GM20431 (cell line): ENCODE results near the gene ASB5.
"Not testable (repeated sequence)": the region's sequence is repeated elsewhere in the genome, so short reads cannot be mapped to it uniquely, and the experiment has no call there.

Experiments
- in situ Hi-C: fragments of 300-500 bp; cut with MseI, MboI; formaldehyde crosslinking; loops from one replicate; pipeline ENCODE4 v1.15.0; 2020; ENCODE audit warnings: low sequenced_read_pairs; ENCODE audit not compliant: unreplicated experiment

ASB5 gene

DNA sequence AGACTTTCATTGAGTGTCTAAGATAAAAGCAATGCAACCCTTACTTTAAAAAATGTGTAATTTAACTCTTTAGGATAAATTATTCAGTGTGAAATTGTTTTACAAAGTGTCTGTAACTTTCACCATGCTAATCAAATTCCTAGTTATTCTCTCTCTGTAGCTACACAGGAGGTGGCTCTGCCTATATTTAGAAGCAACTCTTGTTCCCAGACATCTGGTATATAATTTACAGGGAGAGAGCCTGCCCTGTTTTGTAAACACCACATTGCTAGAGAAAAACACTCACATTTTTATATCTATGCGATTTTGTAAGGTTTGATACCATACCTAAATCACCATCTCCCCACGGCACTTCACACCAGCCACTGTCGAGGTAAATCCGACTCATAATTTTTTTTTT lies 38.2 kb downstream of the ASB5 start:
- in situ Hi-C loops, result no loop called here

GRCh38 chr4:176229645-176230044 lies 39.4 kb downstream of the ASB5 start:
- in situ Hi-C loops, result no loop called here

DNA sequence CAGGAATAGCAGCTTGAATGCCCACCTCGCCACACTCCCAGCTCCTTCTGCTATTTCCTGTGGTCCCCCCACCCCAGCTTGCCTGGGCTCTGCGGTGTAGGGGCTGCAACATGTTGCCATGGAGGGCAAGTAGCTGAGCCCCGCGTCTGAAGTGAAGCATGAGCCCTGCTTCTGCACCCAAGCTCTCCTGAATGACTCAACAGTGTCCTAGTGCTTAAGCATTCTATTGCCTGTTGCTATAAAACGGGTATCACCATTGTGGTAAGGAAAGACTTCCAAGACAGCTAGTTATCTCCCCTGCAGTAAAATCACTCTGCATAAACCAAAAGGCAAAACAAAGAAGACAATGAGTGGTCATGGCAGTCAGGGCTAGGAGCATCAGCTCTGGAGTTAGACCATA lies 42.3 kb downstream of the ASB5 start:
- in situ Hi-C loops, result no loop called here

GRCh38 chr4:176223561-176223960 lies 45.5 kb downstream of the ASB5 start:
- in situ Hi-C loops, result no loop called here

DNA sequence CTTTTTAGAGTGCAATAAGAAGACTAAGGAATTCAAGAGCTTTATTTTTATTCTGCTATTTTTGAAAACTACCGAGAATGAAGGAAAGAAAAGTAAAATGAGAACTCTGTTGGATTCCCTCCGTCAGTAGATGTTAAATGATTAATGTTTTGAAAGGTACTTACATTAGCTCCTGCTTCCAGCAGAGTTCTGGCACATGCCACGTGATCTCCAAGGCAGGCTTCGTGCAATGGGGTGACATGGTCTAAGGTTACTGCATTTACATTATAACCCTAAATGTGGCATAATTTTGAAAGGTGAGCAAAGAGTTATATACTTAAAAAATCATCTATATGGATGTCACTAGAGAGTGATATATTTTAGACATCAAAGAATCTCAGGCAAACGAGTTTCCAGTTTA lies 46.9 kb downstream of the ASB5 start:
- in situ Hi-C loops, result no loop called here

DNA sequence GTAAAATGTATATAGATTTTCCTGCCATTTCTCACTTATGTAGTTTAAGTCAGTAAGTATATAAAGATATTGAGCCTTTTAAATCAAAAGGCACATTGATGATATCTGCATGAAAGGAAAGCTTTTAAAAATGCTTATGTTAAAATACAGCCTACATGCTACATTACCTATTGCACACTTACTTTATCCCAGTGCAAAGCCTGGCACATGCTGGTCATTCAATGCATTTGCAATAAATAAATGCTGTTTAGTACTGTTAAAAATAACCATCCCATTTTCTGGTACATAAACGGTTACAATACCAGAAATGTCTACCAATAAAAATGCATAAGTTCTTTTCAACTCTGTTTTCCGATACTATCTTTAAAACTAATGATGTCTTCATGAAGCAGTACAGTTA lies 51.5 kb downstream of the ASB5 start:
- in situ Hi-C loops, result no loop called here

DNA sequence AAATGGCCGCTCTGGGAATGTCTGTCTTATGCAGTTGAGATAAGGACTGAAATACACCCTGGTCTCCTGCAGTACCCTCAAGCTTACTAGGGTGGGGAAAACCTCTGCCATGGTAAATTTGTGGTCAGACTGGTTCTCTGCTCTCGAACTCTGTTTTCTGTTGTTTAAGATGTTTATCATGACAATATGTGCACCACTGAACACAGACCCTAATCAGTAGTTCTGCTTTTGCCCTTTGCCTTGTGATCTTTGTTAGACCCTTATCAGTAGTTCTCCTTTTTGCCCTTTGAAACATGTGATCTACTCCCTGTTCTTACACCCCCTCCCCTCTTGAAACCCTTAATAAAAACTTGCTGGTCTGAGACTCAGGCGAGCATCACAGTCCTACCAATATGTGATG lies 56.7 kb downstream of the ASB5 start:
- in situ Hi-C loops, result not testable (repeated sequence)

DNA sequence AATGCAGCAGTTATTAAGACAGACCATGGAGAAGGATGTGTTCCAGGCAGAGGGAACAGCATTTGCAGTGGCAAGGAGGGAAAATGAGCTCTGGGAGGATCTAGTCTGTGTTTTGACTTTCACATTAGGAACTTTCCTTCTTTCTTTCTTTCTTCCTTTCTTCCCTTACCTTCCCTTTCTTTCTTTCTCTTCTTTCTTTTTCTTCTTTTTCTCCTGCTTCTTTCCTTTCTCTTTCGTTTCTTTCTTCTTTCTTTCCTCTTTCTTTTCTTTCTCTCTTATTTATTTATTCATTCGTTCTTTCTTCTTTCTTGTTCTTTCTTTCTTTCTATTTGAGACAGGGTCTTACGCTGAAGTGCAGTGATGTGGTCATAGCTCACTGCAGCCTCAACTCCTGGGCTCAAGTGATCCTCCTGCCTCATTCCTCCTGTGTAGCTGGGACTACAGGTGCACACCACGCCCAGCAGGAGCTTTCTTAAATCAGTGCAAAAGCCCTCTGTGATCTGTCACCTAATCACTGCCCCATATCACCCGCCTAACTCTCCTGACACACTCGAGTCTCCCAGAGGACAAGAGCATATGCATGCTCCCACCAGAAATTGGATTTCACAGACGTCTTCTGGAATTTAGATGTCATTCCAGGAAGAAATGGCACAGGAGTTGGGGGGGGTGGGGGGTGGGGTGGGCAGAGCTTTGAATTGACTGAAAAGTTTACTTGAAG lies 58.3 kb downstream of the ASB5 start:
- in situ Hi-C loops, result no loop called here

- in situ Hi-C loops, result no loop called here
Measured at GRCh38 chr4:176210101-176210500, 58.9 kb downstream of the ASB5 start.

DNA sequence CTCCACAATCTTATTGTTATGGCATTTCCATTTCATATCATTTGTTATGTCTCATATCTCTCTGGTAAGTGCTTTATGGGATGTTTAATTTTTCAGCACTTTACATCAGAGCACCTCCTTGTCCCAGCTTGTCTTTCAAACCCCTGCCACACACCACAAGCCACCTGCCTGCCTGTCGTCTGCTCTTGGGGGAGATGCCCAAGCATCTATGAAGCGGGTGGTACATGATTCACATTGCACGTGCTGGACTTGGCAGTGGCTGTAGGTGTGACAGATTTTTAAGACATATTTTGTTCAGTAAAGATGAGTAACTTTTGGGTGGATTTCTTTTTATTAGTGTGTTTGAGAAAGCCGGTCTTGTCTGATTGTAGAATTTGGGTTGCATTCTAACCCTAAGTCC lies 59.5 kb downstream of the ASB5 start:
- in situ Hi-C loops, result no loop called here

DNA sequence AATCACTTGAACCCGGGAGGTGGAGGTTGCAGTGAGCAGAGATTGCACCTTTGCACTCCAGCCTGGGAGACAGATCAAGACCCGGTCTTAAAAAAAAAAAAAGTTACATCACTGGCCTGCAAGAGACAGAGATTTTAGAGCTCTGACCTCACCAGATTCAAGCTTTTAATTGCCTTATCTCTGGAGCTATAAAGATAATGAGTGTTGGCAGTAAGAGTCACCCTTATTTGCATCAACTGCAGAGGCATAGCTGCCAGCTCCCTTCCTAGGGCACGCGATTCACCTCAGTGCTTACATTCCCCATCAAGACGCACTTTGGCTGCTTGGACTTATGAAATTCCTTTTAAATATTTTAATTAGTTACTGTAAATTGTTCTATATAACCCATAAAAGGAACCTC lies 61.2 kb downstream of the ASB5 start:
- in situ Hi-C loops, result no loop called here

- in situ Hi-C loops, result no loop called here
Measured at GRCh38 chr4:176205299-176205698, 63.7 kb downstream of the ASB5 start.

DNA sequence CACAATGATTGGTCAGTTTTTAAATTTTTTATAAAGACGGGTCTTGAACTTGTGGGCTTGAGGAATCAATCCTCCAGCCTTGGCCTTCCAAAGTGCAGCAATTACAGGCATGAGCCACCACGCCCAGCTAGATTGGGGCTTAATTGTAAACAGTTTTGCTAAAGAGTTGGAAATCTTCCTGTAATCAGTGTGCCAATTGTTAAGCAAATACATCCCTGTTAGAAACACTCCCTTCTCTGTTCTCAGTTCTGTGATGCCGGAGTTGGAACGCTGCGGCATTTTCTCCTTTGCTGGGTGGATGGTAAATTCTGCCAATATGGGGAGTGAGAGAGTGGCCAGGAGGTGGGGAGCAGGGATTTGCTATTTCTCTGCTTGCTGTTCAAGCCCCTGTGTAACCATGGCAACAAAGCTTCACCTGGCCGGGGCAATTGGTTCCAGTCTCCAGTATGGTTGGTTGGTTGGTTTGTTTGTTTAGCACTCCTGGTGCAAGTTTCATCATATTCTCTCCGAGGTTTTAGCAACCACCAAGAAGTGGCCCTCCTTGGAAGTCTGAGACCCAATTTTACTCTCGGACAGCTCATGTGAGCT lies 70.6 kb downstream of the ASB5 start:
- in situ Hi-C loops, result no loop called here

GRCh38 chr4:176195184-176195978 lies 73.6 kb downstream of the ASB5 start, which contains the start of gene SPATA4:
Gene SPATA4, minus strand, starts transcription at chr4:176195585. Its CDS starts 23 bp downstream, at chr4:176195562.
- in situ Hi-C loops, result no loop called here

- in situ Hi-C loops, result no loop called here
Measured at GRCh38 chr4:176193938-176194337, 75.1 kb downstream of the ASB5 start.

DNA sequence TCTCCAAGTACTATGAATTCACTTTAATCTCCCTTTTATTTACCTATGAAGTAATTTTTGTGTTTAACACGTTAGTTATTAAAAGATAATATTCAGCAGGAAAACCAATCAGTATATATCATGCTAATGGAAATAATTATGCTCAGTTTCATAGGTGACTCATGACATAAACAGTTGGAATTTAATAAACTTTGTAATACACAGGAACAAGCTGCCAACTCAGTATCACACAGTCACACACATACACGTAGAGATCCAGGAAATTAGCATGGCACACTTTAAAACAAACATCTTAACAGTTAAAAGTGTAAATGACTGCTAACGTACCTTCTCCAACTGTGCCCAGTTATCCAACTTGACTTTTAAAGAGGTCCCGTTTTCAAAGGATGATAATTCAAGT lies 75.9 kb downstream of the ASB5 start:
- in situ Hi-C loops, result no loop called here

DNA sequence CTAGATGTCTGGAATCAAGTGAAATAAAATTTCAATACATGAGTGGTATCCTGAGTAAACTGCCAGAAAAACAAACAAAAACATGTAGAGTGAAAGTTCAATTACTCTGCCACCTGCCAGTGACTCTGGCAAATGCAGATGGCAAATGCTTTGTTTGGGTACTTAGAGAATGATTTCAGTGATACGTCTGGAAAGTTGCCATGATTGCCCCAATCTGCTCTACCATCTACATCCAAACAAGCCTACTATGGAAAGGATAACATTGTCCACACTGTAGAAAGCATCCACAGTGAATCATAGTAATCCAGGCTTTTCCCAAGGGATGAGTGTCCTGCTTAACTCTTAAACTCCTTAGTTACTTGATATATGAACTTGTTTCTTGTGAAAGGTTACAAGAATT lies 77.0 kb downstream of the ASB5 start:
- in situ Hi-C loops, result no loop called here

GRCh38 chr4:176189891-176190795 lies 78.9 kb downstream of the ASB5 start:
- in situ Hi-C loops, result no loop called here

- in situ Hi-C loops, result no loop called here
Measured at GRCh38 chr4:176188654-176189053, 80.4 kb downstream of the ASB5 start.

DNA sequence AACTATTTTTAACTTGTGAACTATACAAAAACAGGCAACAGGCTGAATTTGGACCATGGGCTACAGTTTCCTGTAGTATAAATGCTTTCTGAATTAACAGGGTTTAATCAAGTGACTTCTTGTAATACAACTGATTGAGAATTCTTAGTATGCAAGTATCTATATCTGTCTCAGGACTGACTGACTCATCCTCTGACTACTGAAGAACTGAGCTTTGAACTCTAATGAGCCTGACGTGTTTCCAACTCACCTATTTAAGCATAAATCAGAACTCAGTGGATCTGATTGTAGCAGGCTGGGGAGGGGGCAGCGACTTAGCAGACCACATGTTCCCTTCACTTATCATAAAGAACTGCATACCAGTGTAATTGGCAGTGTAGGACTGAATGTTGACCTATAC lies 81.4 kb downstream of the ASB5 start:
- in situ Hi-C loops, result no loop called here
